AG10803 (cell line): ENCODE data around the gene EXOSC6.
"Not testable (repeated sequence)": the region's sequence is repeated elsewhere in the genome, so short reads cannot be mapped to it uniquely, and the experiment has no call there.

Experiments
- DNase-seq: peaks from one replicate; pipeline ENCODE4 v3.0.0; 2010; ENCODE audit warnings: low read depth
- H3K4me3 ChIP-seq: 2 replicates; pipeline ENCODE4 v1.5.1; 2011; ENCODE audit warnings: mild to moderate bottlenecking, low read length, control low read depth
- CTCF ChIP-seq: conservative IDR thresholded peaks from 2 replicates; pipeline ENCODE4 v1.5.1; 2011; ENCODE audit warnings: mild to moderate bottlenecking, low read length, control low read depth, inconsistent platforms

Gene EXOSC6

GRCh38 chr16:70289229-70290094 lies 37.7 kb upstream of the EXOSC6 start, which contains the start of gene AARS1:
AARS1 (minus strand) TSS chr16:70289506; CDS start chr16:70282763, 6,743 bp downstream.
- H3K4me3 ChIP-seq = peak within 1 kb of the TSS; percentile 92
- no peak for TF ChIP-seq CTCF
- peak; percentile 100 for DNase-seq

DNA sequence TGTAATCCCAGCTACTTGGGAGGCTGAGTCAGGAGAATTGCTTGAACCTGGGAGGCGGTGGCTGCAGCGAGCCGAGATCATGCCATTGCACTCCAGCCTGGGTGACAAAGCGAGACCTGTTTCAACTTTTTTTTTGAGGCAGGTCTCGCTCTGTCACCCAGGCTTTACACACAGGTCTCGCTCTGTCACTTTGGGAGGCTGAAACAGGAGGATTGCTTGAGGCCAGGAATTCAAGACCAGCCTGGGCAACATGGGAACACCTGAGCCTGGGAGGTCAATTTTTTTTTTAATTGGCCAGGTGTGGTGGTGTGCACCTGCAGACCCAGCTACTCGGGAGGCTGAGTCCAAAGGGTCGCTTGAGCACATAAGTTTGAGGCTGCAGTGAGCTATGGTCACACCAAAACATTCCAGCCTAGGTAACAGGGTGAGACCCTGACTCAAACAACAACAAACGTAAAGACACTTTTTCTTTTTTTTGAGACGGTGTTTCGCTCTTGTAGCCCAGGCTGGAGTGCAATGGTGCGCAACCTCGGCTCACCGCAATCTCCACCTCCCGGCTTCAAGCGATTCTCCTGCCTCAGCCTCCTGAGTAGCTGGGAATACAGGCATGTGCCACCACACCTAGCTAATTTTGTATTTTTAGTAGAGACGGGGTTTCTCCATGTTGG lies 35.7 kb upstream of the EXOSC6 start:
- H3K4me3 ChIP-seq = peak overlapping the region; percentile 92
- DNase-seq = not testable (repeated sequence)

GRCh38 chr16:70276392-70276791 lies 24.7 kb upstream of the EXOSC6 start:
- no peak for TF ChIP-seq CTCF
- no peak overlapping the region for H3K4me3 ChIP-seq
- DNase-seq = no peak

- no peak overlapping the region for H3K4me3 ChIP-seq
- TF ChIP-seq CTCF = no peak
- no peak for DNase-seq
Observed at GRCh38 chr16:70271696-70272095, 20.0 kb upstream of the EXOSC6 start.

DNA sequence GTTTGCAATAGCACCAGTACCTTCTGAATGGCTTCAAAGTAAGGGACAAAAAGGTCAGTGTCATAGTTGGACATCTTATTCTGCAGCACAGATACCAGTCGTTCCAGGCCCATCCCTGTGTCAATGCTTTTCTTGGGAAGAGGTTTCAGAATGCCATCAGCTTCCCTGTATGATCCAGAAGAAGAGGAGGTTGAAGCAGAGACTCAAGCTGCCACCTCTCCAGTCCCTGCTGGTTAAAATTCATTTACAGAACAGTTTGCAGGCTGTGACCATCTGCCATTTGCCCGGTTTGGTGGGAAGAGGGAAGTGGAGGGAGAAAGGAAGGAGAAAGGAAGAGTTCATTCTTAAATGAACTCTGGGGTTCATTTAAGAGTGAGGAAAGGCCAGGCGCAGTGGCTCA lies 18.4 kb upstream of the EXOSC6 start:
- no peak for DNase-seq
- no peak overlapping the region for H3K4me3 ChIP-seq
- no peak for TF ChIP-seq CTCF

DNA sequence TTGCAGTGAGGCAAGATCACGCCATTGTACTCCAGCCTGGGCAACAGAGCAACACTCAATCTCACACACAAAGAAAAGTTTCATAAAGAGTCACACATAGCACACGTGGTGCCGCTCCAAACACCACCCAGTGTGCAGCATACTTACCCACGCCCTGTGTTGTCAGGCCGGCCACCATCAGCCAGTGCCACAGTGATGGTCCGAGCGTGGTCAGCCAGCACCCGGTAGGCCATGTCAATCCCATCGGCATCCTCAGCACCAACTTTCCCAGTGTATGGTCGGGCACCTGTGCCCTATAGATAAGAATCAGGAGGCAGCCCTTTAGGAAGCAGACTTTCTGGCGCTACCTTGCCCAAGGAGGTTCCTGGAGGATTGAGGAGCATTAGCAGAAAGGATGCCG lies 17.7 kb upstream of the EXOSC6 start:
- no peak for TF ChIP-seq CTCF
- no peak for DNase-seq
- no peak overlapping the region for H3K4me3 ChIP-seq

GRCh38 chr16:70267922-70268321 lies 16.2 kb upstream of the EXOSC6 start:
- not testable (repeated sequence) for DNase-seq, H3K4me3 ChIP-seq

DNA sequence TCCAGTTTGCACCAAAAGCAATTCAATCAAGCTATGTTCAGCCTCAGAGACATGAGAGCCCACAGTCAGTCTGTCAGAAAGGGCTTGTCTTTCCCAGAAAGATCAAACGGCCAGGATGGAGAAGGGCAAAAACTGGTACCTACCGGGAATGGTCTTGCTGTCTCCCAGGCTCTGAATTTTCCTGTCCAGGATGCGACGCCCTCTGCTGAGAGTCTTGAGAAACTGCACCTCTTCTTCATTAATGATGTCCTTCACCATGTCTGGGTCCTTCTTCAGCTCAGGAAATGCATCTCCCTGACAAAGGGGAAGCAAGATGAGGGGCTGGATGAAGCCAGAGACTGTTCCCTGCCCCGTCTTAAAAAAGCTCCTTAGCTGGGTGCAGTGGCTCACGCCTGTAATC lies 15.8 kb upstream of the EXOSC6 start:
- DNase-seq = peak; percentile 43
- TF ChIP-seq CTCF = peak; percentile 64
- H3K4me3 ChIP-seq = no peak overlapping the region

GRCh38 chr16:70259903-70260302 lies 8.2 kb upstream of the EXOSC6 start:
- not testable (repeated sequence) for DNase-seq, H3K4me3 ChIP-seq
